HCT116 (cell line): ENCODE results near the gene MUSK. TPM values are rescaled to one million over a fixed set of nuclear protein-coding genes. Genes with fewer than 3 reads are reported as not detected.

Experiments used
- ATAC-seq: fragments of 200-7000 bp; cut with Tn5 transposase; 2 replicates; pipeline ENCODE4 v1.9.1; 2020; ENCODE audit warnings: mild to moderate bottlenecking, moderate library complexity
- BruUV-seq: library from RNA; stranded (reverse); fragments of 400-500 nt; replicated peaks from 2 replicates; lab custom pipeline; 2021; lab: Mats Ljungman, UMichigan
- CTCF ChIA-PET: fragments of 300-600 bp; sonication (Branson Sonifier 250); formaldehyde crosslinking; loops from one replicate; lab custom pipeline; 2021; ENCODE audit warnings: antibody characterized with exemption; lab: Charles Lee
- POLR2A ChIA-PET: fragments of 300-600, 350-600 bp; sonication (Branson Sonifier 250); formaldehyde crosslinking; loops from one replicate; lab custom pipeline; 2021; ENCODE audit warnings: antibody characterized with exemption; lab: Charles Lee
- RAD21 ChIA-PET, 2 experiments: fragments of 300-600 bp; sonication (Branson Sonifier 250); formaldehyde crosslinking; loops; one replicate each; lab custom pipeline; 2023; ENCODE audit warnings: low total read pairs in 2 of 2; ENCODE audit not compliant: uncharacterized antibody in 2 of 2, unreplicated experiment in 2 of 2, low non-redundant PET in 1 of 2; lab: Charles Lee
- DNase-seq: peaks from one replicate; pipeline ENCODE4 v3.0.0-alpha.2; 2010; ENCODE audit warnings: low read depth, low spot score
- H2AFZ ChIP-seq: fragments of 200-600 bp; shearing (Covaris generic), sonication (generic); 2 replicates; pipeline ENCODE4 v1.6.1; 2017; ENCODE audit warnings: low read depth, mixed run types, mixed read lengths, antibody characterized with exemption, low read length; ENCODE audit not compliant: poor library complexity, severe bottlenecking
- H3K27ac ChIP-seq: 2 replicates; pipeline ENCODE4 v1.5.1; 2012; ENCODE audit warnings: low read depth, low read length
- H3K27me3 ChIP-seq: fragments of 200-600 bp; sonication (generic); 2 replicates; pipeline ENCODE4 v1.6.1; 2016; ENCODE audit warnings: mixed run types, low read length, mixed read lengths; ENCODE audit not compliant: insufficient read depth
- H3K36me3 ChIP-seq, 2 experiments: fragments of 200-500 bp in 1 of 2; fragments of 200-600 bp in 1 of 2; sonication (Bioruptor generic) in 1 of 2; sonication (generic) in 1 of 2; 2 replicates each; pipeline versions ENCODE4 v1.5.1 to v1.6.1; 2014 to 2016; ENCODE audit warnings: low read length in 2 of 2, inconsistent platforms in 1 of 2, mixed read lengths in 1 of 2, mixed run types in 1 of 2; ENCODE audit not compliant: insufficient read depth in 2 of 2, control insufficient read depth in 1 of 2
- H3K4me1 ChIP-seq, 2 experiments: fragments of 200-600 bp in 1 of 2; sonication (generic) in 1 of 2; 2 replicates each; pipeline versions ENCODE4 v1.5.1 to v1.6.1; 2012 to 2017; ENCODE audit warnings: low read length in 2 of 2, inconsistent platforms in 1 of 2, mild to moderate bottlenecking in 1 of 2, mixed read lengths in 1 of 2, mixed run types in 1 of 2, moderate library complexity in 1 of 2; ENCODE audit not compliant: insufficient read depth in 2 of 2, control insufficient read depth in 1 of 2
- H3K4me2 ChIP-seq: fragments of 200-600 bp; sonication (generic); 2 replicates; pipeline ENCODE4 v1.6.1; 2017; ENCODE audit warnings: mixed run types, low read length, mixed read lengths
- H3K4me3 ChIP-seq, 2 experiments: fragments of 200-600 bp in 1 of 2; sonication (generic) in 1 of 2; replicated peaks in 1 of 2; 2 replicates each; pipeline ENCODE4 v1.5.1; 2011 to 2016; ENCODE audit warnings: low read length in 2 of 2, control low read depth in 1 of 2, low read depth in 1 of 2, mild to moderate bottlenecking in 1 of 2, mixed read lengths in 1 of 2, mixed run types in 1 of 2
- H3K79me2 ChIP-seq: fragments of 200-600 bp; sonication (generic); 2 replicates; pipeline ENCODE4 v1.6.1; 2017; ENCODE audit warnings: mild to moderate bottlenecking, mixed run types, low read length, moderate library complexity, mixed read lengths; ENCODE audit not compliant: insufficient read depth
- H3K9ac ChIP-seq: fragments of 200-600 bp; sonication (generic); 2 replicates; pipeline ENCODE4 v1.6.1; 2016; ENCODE audit warnings: low read length, mixed read lengths
- H3K9me2 ChIP-seq: fragments of 200-600 bp; sonication (generic), shearing (Covaris generic); 2 replicates; pipeline ENCODE4 v1.6.1; 2017; ENCODE audit warnings: mixed run types, mild to moderate bottlenecking, moderate library complexity; ENCODE audit not compliant: insufficient read depth
- H3K9me3 ChIP-seq, 2 experiments: fragments of 200-500 bp in 1 of 2; fragments of 200-600 bp in 1 of 2; sonication (Bioruptor generic) in 1 of 2; sonication (generic) in 1 of 2; 2 replicates each; pipeline ENCODE4 v1.6.1; 2014 to 2017; ENCODE audit warnings: low read length in 2 of 2, mixed read lengths in 2 of 2, inconsistent platforms in 1 of 2, low read depth in 1 of 2, mild to moderate bottlenecking in 1 of 2, mixed run types in 1 of 2, moderate library complexity in 1 of 2; ENCODE audit not compliant: control insufficient read depth in 1 of 2, insufficient read depth in 1 of 2
- H4K20me1 ChIP-seq: fragments of 200-600 bp; sonication (generic), shearing (Covaris generic); 2 replicates; pipeline ENCODE4 v1.6.1; 2017; ENCODE audit warnings: mixed run types, mild to moderate bottlenecking, moderate library complexity; ENCODE audit not compliant: insufficient read depth
- CBX3 ChIP-seq: IDR thresholded peaks from 2 replicates; pipeline ENCODE4 v1.6.1; 2012; ENCODE audit warnings: low read depth
- CEBPB ChIP-seq: IDR thresholded peaks from 2 replicates; pipeline ENCODE4 v1.6.1; 2012; ENCODE audit warnings: low read depth
- EGR1 ChIP-seq: IDR thresholded peaks from 2 replicates; pipeline ENCODE4 v1.6.1; 2012; ENCODE audit warnings: low read depth
- ELF1 ChIP-seq: IDR thresholded peaks from 2 replicates; pipeline ENCODE4 v1.6.1; 2012; ENCODE audit warnings: low read depth, borderline replicate concordance
- EZH2 ChIP-seq: fragments of 200-600 bp; sonication (generic); IDR thresholded peaks from 2 replicates; pipeline ENCODE4 v1.6.1; 2017; ENCODE audit warnings: antibody characterized with exemption, mixed run types
- EZH2phosphoT487 ChIP-seq: fragments of 200-600 bp; IDR thresholded peaks from 2 replicates; pipeline ENCODE4 v1.6.1; 2018; ENCODE audit warnings: antibody characterized with exemption, borderline replicate concordance
- FOSL1 ChIP-seq: IDR thresholded peaks from 2 replicates; pipeline ENCODE4 v1.6.1; 2012; ENCODE audit warnings: low read depth
- JUND ChIP-seq: IDR thresholded peaks from 2 replicates; pipeline ENCODE4 v1.6.1; 2012
- MAX ChIP-seq: IDR thresholded peaks from 2 replicates; pipeline ENCODE4 v1.6.1; 2012
- POLR2A ChIP-seq: IDR thresholded peaks from 2 replicates; pipeline ENCODE4 v1.7.0; 2011; ENCODE audit warnings: borderline replicate concordance; ENCODE audit not compliant: insufficient read depth, insufficient read length; ENCODE audit errors: extremely low read depth
- POLR2AphosphoS5 ChIP-seq: IDR thresholded peaks from 2 replicates; pipeline ENCODE4 v1.6.1; 2011; ENCODE audit warnings: mild to moderate bottlenecking, low read depth, low read length, moderate library complexity
- RAD21 ChIP-seq: IDR thresholded peaks from 2 replicates; pipeline ENCODE4 v1.6.1; 2012; ENCODE audit warnings: low read depth, mild to moderate bottlenecking
- SIN3A ChIP-seq: IDR thresholded peaks from 2 replicates; pipeline ENCODE4 v1.6.1; 2012; ENCODE audit warnings: low read depth
- SP1 ChIP-seq: IDR thresholded peaks from 2 replicates; pipeline ENCODE4 v1.6.1; 2012; ENCODE audit warnings: low read depth
- SRF ChIP-seq: IDR thresholded peaks from 2 replicates; pipeline ENCODE4 v1.6.1; 2012; ENCODE audit warnings: low read depth
- TCF7L2 ChIP-seq: IDR thresholded peaks from 2 replicates; pipeline ENCODE4 v1.7.0; 2011; ENCODE audit warnings: borderline replicate concordance, inconsistent platforms; ENCODE audit not compliant: insufficient read depth, insufficient read length; ENCODE audit errors: extremely low read depth
- YY1 ChIP-seq: IDR thresholded peaks from 2 replicates; pipeline ENCODE4 v1.6.1; 2011; ENCODE audit warnings: low read length, low read depth, moderate library complexity, mild to moderate bottlenecking; ENCODE audit not compliant: insufficient replicate concordance; ENCODE audit errors: extremely low read depth
- ZBTB33 ChIP-seq: IDR thresholded peaks from 2 replicates; pipeline ENCODE4 v1.6.1; 2011; ENCODE audit warnings: mild to moderate bottlenecking, low read length, moderate library complexity; ENCODE audit not compliant: insufficient replicate concordance; ENCODE audit errors: extremely low read depth
- ZNF274 ChIP-seq: fragments of 200-500 bp; sonication (Bioruptor generic); IDR thresholded peaks from 2 replicates; pipeline ENCODE4 v1.6.1; 2014; ENCODE audit warnings: mild to moderate bottlenecking, low read depth, low read length, inconsistent platforms
- intact Hi-C: fragments of 100-400 bp; cut with micrococcal nuclease; formaldehyde crosslinking; loops from 2 replicates; pipeline ENCODE4 v1.10.0; 2022
- total RNA-seq: library from RNA; stranded (reverse); gene quantifications from one replicate; pipeline ENCODE4 v1.2.1, GENCODE V29; 2021; ENCODE audit not compliant: unreplicated experiment
- TF ChIP-seq, protein P1 (sequence below), 3 experiments: fragments of 200-600 bp in 1 of 3; sonication (generic) in 1 of 3; IDR thresholded peaks in 2 of 3; conservative IDR thresholded peaks in 1 of 3; 2 replicates each; pipeline ENCODE4 v1.5.1; 2012 to 2017; ENCODE audit warnings: low read depth in 2 of 3, low read length in 2 of 3, antibody characterized with exemption in 1 of 3, borderline replicate concordance in 1 of 3, control low read depth in 1 of 3, mild to moderate bottlenecking in 1 of 3, mixed read lengths in 1 of 3, mixed run types in 1 of 3, moderate library complexity in 1 of 3; ENCODE audit not compliant: insufficient read depth in 1 of 3
- TF ChIP-seq, protein P2 (sequence below): IDR thresholded peaks from 2 replicates; pipeline ENCODE4 v1.6.1; 2012

The MUSK gene
- total RNA-seq, 1 experiment from 2014 or later = not detected

GRCh38 chr9:110744715-110745384 lies 76.3 kb downstream of the MUSK start:
- H3K4me1 ChIP-seq = peaks cover 56 to 68% of the 10 kb centered on the region in 2 experiments
- no peaks in the 10 kb centered on the region for H3K27me3 ChIP-seq
- peak overlapping the region in 1 of 2 experiments; percentile 1; a peak in 1 of 4 replicates for H3K4me3 ChIP-seq
- ChIA-PET CTCF (no interaction called here), RAD21 (no interaction called here), POLR2A (interaction anchor here (0.6 to 1.3 kb wide), 4 partner anchors 8 to 287 kb away, joined by 3 to 5 read pairs (median 4); no protein-coding TSS in a partner anchor)
- DNase-seq (peak; percentile 96), ATAC-seq (peak; percentile 89)
- TF ChIP-seq CEBPB = peak; percentile 96
- no peak for TF ChIP-seq EGR1
- TF ChIP-seq EZH2 = no peak
- TF ChIP-seq FOSL1 = peak; percentile 99
- no peak for TF ChIP-seq EZH2phosphoT487
- peak; percentile 74 for TF ChIP-seq SRF
- peak; percentile 69 for TF ChIP-seq YY1
- peak; percentile 43 for TF ChIP-seq POLR2AphosphoS5
- TF ChIP-seq, protein P1, sequence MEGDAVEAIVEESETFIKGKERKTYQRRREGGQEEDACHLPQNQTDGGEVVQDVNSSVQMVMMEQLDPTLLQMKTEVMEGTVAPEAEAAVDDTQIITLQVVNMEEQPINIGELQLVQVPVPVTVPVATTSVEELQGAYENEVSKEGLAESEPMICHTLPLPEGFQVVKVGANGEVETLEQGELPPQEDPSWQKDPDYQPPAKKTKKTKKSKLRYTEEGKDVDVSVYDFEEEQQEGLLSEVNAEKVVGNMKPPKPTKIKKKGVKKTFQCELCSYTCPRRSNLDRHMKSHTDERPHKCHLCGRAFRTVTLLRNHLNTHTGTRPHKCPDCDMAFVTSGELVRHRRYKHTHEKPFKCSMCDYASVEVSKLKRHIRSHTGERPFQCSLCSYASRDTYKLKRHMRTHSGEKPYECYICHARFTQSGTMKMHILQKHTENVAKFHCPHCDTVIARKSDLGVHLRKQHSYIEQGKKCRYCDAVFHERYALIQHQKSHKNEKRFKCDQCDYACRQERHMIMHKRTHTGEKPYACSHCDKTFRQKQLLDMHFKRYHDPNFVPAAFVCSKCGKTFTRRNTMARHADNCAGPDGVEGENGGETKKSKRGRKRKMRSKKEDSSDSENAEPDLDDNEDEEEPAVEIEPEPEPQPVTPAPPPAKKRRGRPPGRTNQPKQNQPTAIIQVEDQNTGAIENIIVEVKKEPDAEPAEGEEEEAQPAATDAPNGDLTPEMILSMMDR (IDR thresholded peaks at IDR 0.05 in 2 of 3, conservative IDR thresholded peaks at IDR 0.05 in 1 of 3; ENCODE audit: borderline replicate concordance in 1 of 3, insufficient read depth in 1 of 3, low read depth in 2 of 3, low read length in 2 of 3) = no peak
- peak; percentile 96 for TF ChIP-seq SP1
- TF ChIP-seq TCF7L2 = peak; percentile 95
- peak; percentile 19; the same call in 1 of the 2 replicates for TF ChIP-seq ELF1
- TF ChIP-seq ZBTB33 = no peak
- TF ChIP-seq MAX = peak; percentile 63
- TF ChIP-seq, protein P2, sequence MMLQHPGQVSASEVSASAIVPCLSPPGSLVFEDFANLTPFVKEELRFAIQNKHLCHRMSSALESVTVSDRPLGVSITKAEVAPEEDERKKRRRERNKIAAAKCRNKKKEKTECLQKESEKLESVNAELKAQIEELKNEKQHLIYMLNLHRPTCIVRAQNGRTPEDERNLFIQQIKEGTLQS = no peak; the same call in none of the 2 replicates
- peak; percentile 99 for TF ChIP-seq JUND
- TF ChIP-seq CBX3 = peak; percentile 97
- TF ChIP-seq RAD21 = peak; percentile 48
- TF ChIP-seq SIN3A = peak; percentile 78
- no peak for TF ChIP-seq POLR2A
- no peak for TF ChIP-seq ZNF274
- no peak overlapping the region for H2AFZ ChIP-seq
- peak overlapping the region; percentile 71 for H3K4me2 ChIP-seq
- no peaks in the 10 kb centered on the region for H3K79me2 ChIP-seq
- H3K9me2 ChIP-seq = no peaks in the 10 kb centered on the region
- no peaks in the 10 kb centered on the region for H4K20me1 ChIP-seq
- BruUV-seq = no TSS peak
- intact Hi-C loops = no loop called here
- H3K36me3 ChIP-seq = no peaks in the 10 kb centered on the region; a peak in 1 of 4 replicates
- peak overlapping the region; percentile 72 for H3K27ac ChIP-seq
- peak overlapping the region; percentile 46 for H3K9ac ChIP-seq
- no peaks in the 10 kb centered on the region for H3K9me3 ChIP-seq
